HEK293T (cell line): ENCODE measurements around the gene OLIG1.

ENCODE experiments used
- ARNT ChIP-seq: fragments of 450-650 bp; IDR thresholded peaks from 2 replicates; pipeline ENCODE4 v1.6.1; 2017; ENCODE audit warnings: mild to moderate bottlenecking
- BHLHE40 ChIP-seq: fragments of 450-650 bp; IDR thresholded peaks from 2 replicates; pipeline ENCODE4 v1.6.1; 2016; ENCODE audit warnings: mild to moderate bottlenecking, moderate library complexity, borderline replicate concordance
- ELF4 ChIP-seq: fragments of 450-650 bp; IDR thresholded peaks from 2 replicates; pipeline ENCODE4 v1.6.1; 2017; ENCODE audit warnings: antibody characterized with exemption
- FOXA1 ChIP-seq: fragments of 450-650 bp; IDR thresholded peaks from 2 replicates; pipeline ENCODE4 v1.6.1; 2016; ENCODE audit warnings: mild to moderate bottlenecking
- FOXK2 ChIP-seq: fragments of 450-650 bp; IDR thresholded peaks from 2 replicates; pipeline ENCODE4 v1.6.1; 2016; ENCODE audit warnings: mild to moderate bottlenecking
- FOXM1 ChIP-seq: fragments of 450-650 bp; IDR thresholded peaks from 2 replicates; pipeline ENCODE4 v1.6.1; 2017; ENCODE audit warnings: mild to moderate bottlenecking, borderline replicate concordance
- L3MBTL2 ChIP-seq: fragments of 450-650 bp; conservative IDR thresholded peaks from 2 replicates; pipeline ENCODE4 v1.6.1; 2016; ENCODE audit warnings: mild to moderate bottlenecking
- LEF1 ChIP-seq: fragments of 450-650 bp; IDR thresholded peaks from 2 replicates; pipeline ENCODE4 v1.6.1; 2017; ENCODE audit warnings: mild to moderate bottlenecking, borderline replicate concordance
- NFRKB ChIP-seq: fragments of 450-650 bp; IDR thresholded peaks from 2 replicates; pipeline ENCODE4 v1.6.1; 2016; ENCODE audit warnings: mild to moderate bottlenecking, moderate library complexity
- SP1 ChIP-seq: fragments of 450-650 bp; IDR thresholded peaks from 2 replicates; pipeline ENCODE4 v1.6.1; 2017
- ZNF384 ChIP-seq: fragments of 450-650 bp; IDR thresholded peaks from 2 replicates; pipeline ENCODE4 v1.6.1; 2016

- TF ChIP-seq LEF1, result no peak
- TF ChIP-seq BHLHE40, result no peak
- TF ChIP-seq FOXM1, result no peak
- TF ChIP-seq L3MBTL2, result no peak
- TF ChIP-seq SP1, result no peak
- TF ChIP-seq FOXA1, result no peak
- no peak for TF ChIP-seq ELF4
- no peak for TF ChIP-seq NFRKB
- no peak for TF ChIP-seq ZNF384
- no peak for TF ChIP-seq FOXK2
- TF ChIP-seq ARNT, result no peak
Observed at GRCh38 chr21:33033961-33034413, 36.0 kb upstream of the OLIG1 start.
